ENCODE data around the gene OSBPL9. TPM values are rescaled to one million over a fixed set of nuclear protein-coding genes. Genes with fewer than 3 reads are reported as not detected.

OSBPL9 gene
- total RNA-seq, 1 experiment from 2014 or later: 61.9 TPM

DNA sequence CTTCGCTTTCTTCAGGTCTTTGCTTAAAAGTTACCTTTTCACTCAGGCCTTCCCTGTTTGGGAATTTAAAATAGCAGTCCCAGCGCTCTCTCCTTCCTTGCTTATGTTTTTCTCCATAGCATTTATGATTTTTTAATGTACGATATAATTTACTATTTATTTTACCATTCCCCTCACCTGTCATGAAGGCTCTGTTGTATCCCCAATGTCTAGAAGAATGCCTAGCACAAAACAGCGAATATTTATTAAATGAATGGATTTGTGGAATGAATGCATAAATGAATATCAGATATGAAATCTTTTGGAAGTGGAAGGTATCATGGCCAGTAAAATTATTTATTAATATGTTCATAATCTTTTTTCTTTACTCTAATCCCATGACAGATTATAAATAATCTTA lies 402 bp upstream of the OSBPL9 start:
- H3K4me1 Mint-ChIP-seq (ENCODE audit: low read depth, unreplicated experiment): peaks cover 16% of the 10 kb centered on the region
- H3K4me1 ChIP-seq: peaks cover 7% of the 10 kb centered on the region
- peak overlapping the region; percentile 93 for H3K4me3 Mint-ChIP-seq (ENCODE audit: unreplicated experiment)
- TF ChIP-seq CTCF (IDR thresholded peaks at IDR 0.05; ENCODE audit: insufficient read depth in 1 of 2, low read depth in 1 of 2, low read length in 1 of 2, severe bottlenecking in 1 of 2, unreplicated experiment in 1 of 2): no peak
- no TSS peak for BruUV-seq (replicated peaks)
- DNase-seq: no peak
- H3K9me3 Mint-ChIP-seq (ENCODE audit: unreplicated experiment): no peaks in the 10 kb centered on the region
- no peaks in the 10 kb centered on the region for H3K27me3 ChIP-seq (replicated peaks; ENCODE audit: control insufficient read depth, insufficient read depth, low read length)
- H3K27ac Mint-ChIP-seq (ENCODE audit: unreplicated experiment): no peak overlapping the region
- H3K36me3 ChIP-seq (ENCODE audit: control insufficient read depth, insufficient read depth, low read length): no peaks in the 10 kb centered on the region
- intact Hi-C loops (cut with micrococcal nuclease; ENCODE audit: unreplicated experiment): loop anchor here (2.0 to 5.0 kb wide), 2 partner anchors 48 to 111 kb away; no protein-coding TSS in a partner anchor
- ChIA-PET CTCF (no interaction called here), POLR2A (no interaction called here)
- peaks cover 8% of the 10 kb centered on the region for H3K36me3 Mint-ChIP-seq (ENCODE audit: insufficient read depth, unreplicated experiment)
- peak overlapping the region; percentile 94 for H3K4me3 ChIP-seq (ENCODE audit: low read depth, low read length)
- H3K27me3 Mint-ChIP-seq (ENCODE audit: insufficient read depth, unreplicated experiment): no peaks in the 10 kb centered on the region
- no peaks in the 10 kb centered on the region for H3K9me3 ChIP-seq

DNA sequence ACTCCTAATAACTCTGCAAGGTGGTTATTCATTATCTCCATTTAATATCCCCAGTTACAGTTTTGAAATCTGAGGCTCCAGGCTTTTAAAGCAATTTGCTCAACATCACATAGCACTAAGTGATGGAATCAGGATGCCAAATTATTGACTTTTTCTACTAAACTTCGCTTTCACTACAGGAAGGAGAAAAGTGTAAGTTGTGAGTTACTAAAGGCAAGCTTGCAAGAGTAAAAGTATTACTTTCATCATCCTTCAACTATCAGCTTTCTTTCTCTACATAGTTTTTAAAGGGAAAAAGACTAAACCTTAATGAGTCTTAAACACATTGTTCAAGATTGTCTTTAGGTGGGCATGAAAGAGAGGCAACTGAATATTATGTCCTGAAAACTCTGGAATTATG lies 1.8 kb downstream of the OSBPL9 start:
- H3K36me3 ChIP-seq (ENCODE audit: control insufficient read depth, insufficient read depth, low read length): no peaks in the 10 kb centered on the region
- peaks cover 26% of the 10 kb centered on the region for H3K4me1 ChIP-seq
- H3K9me3 ChIP-seq: no peaks in the 10 kb centered on the region
- no peak overlapping the region for H3K4me3 ChIP-seq (ENCODE audit: low read depth, low read length)
- POLR2A ChIA-PET: no interaction called here
- BruUV-seq (replicated peaks): no TSS peak
- Mint-ChIP-seq H3K36me3 (ENCODE audit: insufficient read depth, unreplicated experiment) (peaks cover 8% of the 10 kb centered on the region), H3K9me3 (ENCODE audit: unreplicated experiment) (no peaks in the 10 kb centered on the region), H3K4me1 (ENCODE audit: low read depth, unreplicated experiment) (peaks cover 34% of the 10 kb centered on the region), H3K27ac (ENCODE audit: unreplicated experiment) (no peak overlapping the region), H3K27me3 (ENCODE audit: insufficient read depth, unreplicated experiment) (no peaks in the 10 kb centered on the region), H3K4me3 (ENCODE audit: unreplicated experiment) (no peak overlapping the region)
- no peak for DNase-seq
- CTCF ChIA-PET: no interaction called here
- intact Hi-C loops (cut with micrococcal nuclease; ENCODE audit: unreplicated experiment): loop anchor here (5.0 kb wide), 1 partner anchor 109 kb away; no protein-coding TSS in a partner anchor
- no peak for TF ChIP-seq CTCF (IDR thresholded peaks at IDR 0.05; ENCODE audit: insufficient read depth in 1 of 2, low read depth in 1 of 2, low read length in 1 of 2, severe bottlenecking in 1 of 2, unreplicated experiment in 1 of 2)
- no peaks in the 10 kb centered on the region for H3K27me3 ChIP-seq (replicated peaks; ENCODE audit: control insufficient read depth, insufficient read depth, low read length)

DNA sequence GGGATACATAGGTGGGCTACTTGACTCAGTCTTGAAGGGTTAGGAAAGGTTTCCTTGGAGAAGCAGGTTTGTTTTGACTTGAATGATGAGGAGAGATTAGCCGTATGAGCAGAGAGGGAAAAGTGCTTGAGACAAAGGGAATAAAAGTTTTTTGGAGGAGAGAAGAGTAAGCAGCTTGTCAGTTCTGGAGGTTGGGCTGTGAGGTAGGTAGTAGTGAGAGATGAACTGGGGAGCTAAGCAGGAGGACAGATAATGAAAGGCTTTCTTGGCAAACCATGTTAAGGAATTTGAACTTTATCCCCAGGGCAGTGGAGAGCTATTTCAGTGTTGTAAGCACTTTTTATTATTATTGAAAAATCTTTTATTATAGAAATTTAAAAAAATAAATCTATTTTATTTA lies 3.6 kb downstream of the OSBPL9 start:
- peak overlapping the region; percentile 9 for H3K27ac Mint-ChIP-seq (ENCODE audit: unreplicated experiment)
- H3K4me3 Mint-ChIP-seq (ENCODE audit: unreplicated experiment): no peak overlapping the region
- POLR2A ChIA-PET: no interaction called here
- H3K9me3 Mint-ChIP-seq (ENCODE audit: unreplicated experiment): no peaks in the 10 kb centered on the region
- DNase-seq: no peak
- peaks cover 8% of the 10 kb centered on the region for H3K36me3 Mint-ChIP-seq (ENCODE audit: insufficient read depth, unreplicated experiment)
- Histone ChIP-seq H3K4me1 (peaks cover 26% of the 10 kb centered on the region), H3K9me3 (no peaks in the 10 kb centered on the region), H3K27me3 (replicated peaks; ENCODE audit: control insufficient read depth, insufficient read depth, low read length) (no peaks in the 10 kb centered on the region), H3K4me3 (ENCODE audit: low read depth, low read length) (no peak overlapping the region), H3K36me3 (ENCODE audit: control insufficient read depth, insufficient read depth, low read length) (no peaks in the 10 kb centered on the region)
- TF ChIP-seq CTCF (IDR thresholded peaks at IDR 0.05; ENCODE audit: insufficient read depth in 1 of 2, low read depth in 1 of 2, low read length in 1 of 2, severe bottlenecking in 1 of 2, unreplicated experiment in 1 of 2): no peak
- CTCF ChIA-PET: no interaction called here
- peaks cover 34% of the 10 kb centered on the region for H3K4me1 Mint-ChIP-seq (ENCODE audit: low read depth, unreplicated experiment)
- no peaks in the 10 kb centered on the region for H3K27me3 Mint-ChIP-seq (ENCODE audit: insufficient read depth, unreplicated experiment)
- BruUV-seq (replicated peaks): no TSS peak
- intact Hi-C loops (cut with micrococcal nuclease; ENCODE audit: unreplicated experiment): no loop called here
